Measurements from ENCODE around the gene ZNF492. TPM values are rescaled to one million over a fixed set of nuclear protein-coding genes. Genes with fewer than 3 reads are reported as not detected.

The ZNF492 gene
- total RNA-seq, 2 experiments from 2014 or later: not detected

DNA sequence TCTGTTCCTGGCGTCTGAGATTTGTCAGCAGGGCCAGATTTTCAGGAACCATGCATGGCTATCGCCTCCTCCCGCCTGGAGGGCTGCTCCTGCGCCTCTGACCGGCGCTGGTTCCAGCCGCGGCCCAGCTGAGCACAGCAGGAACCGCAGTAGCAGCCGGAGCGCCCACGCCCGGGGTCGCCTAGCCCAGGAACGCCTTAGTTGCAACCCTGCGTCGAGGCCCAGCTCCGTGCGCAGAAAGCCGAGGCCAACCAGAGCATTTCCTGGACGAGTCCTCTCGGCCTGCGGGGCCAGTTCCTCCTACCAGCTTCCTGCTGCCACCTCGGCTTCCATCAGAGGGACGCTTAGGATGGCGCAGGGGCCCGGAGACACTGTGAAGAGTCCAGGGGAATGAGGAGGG, 74.9 kb downstream of the ZNF492 start:
- intact Hi-C loops (cut with micrococcal nuclease; ENCODE audit: unreplicated experiment): no loop called here
- ChIA-PET CTCF (ENCODE audit: unreplicated experiment) (no interaction called here), POLR2A (no interaction called here)
- no peak overlapping the region for H3K4me2 ChIP-seq (ENCODE audit: low read length)
- H4K20me1 ChIP-seq (ENCODE audit: insufficient read depth, low read length): no peaks in the 10 kb centered on the region
- 0 out of 2 replicates have a peak, but pooled peaks cover 4% of the 10 kb centered on the region for H3K9me3 ChIP-seq (ENCODE audit: low read length)
- no peak overlapping the region for H2AFZ ChIP-seq (ENCODE audit: low read length)
- H3K4me1 ChIP-seq (ENCODE audit: insufficient read depth, low read length, poor library complexity, severe bottlenecking): no peaks in the 10 kb centered on the region
- no peak overlapping the region for H3K27ac ChIP-seq (ENCODE audit: low read depth, low read length, poor library complexity, severe bottlenecking)
- DNase-seq (ENCODE audit: low spot score): no peak
- BruUV-seq (replicated peaks): no TSS peak
- no peaks in the 10 kb centered on the region for H3K9me2 ChIP-seq (ENCODE audit: insufficient read depth, low read length)
- no peak for TF ChIP-seq EZH2phosphoT487 (IDR thresholded peaks at IDR 0.05; ENCODE audit: borderline replicate concordance, low read depth, low read length)
- TF ChIP-seq, protein P1, sequence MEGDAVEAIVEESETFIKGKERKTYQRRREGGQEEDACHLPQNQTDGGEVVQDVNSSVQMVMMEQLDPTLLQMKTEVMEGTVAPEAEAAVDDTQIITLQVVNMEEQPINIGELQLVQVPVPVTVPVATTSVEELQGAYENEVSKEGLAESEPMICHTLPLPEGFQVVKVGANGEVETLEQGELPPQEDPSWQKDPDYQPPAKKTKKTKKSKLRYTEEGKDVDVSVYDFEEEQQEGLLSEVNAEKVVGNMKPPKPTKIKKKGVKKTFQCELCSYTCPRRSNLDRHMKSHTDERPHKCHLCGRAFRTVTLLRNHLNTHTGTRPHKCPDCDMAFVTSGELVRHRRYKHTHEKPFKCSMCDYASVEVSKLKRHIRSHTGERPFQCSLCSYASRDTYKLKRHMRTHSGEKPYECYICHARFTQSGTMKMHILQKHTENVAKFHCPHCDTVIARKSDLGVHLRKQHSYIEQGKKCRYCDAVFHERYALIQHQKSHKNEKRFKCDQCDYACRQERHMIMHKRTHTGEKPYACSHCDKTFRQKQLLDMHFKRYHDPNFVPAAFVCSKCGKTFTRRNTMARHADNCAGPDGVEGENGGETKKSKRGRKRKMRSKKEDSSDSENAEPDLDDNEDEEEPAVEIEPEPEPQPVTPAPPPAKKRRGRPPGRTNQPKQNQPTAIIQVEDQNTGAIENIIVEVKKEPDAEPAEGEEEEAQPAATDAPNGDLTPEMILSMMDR (conservative IDR thresholded peaks at IDR 0.05; ENCODE audit: low read length): no peak
- H3K36me3 ChIP-seq (ENCODE audit: insufficient read depth, low read length): no peaks in the 10 kb centered on the region
- H3K4me3 ChIP-seq (ENCODE audit: low read depth, low read length, poor library complexity, severe bottlenecking): no peak overlapping the region
- H3K79me2 ChIP-seq (ENCODE audit: insufficient read depth, low read depth, low read length): no peaks in the 10 kb centered on the region

Small RNA genes lying within 50 kb of the gene (small RNA-seq; reads per million reads assigned to genes)
- not detected for gene AC011467.2

Other genes with a start within 250 kb of the ZNF492 start
- not detected in 2 replicates for gene ZNF98, start 212.0 kb upstream of the ZNF492 start, total RNA-seq (2014; rRNA removed; shearing (Covaris generic))
- not detected in 2 replicates for gene ZNF98, start 212.0 kb upstream of the ZNF492 start, total RNA-seq (2022)
- not detected in 2 replicates for gene ZNF99, start 149.8 kb downstream of the ZNF492 start, total RNA-seq (2014; rRNA removed; shearing (Covaris generic))
- gene ZNF99, start 149.8 kb downstream of the ZNF492 start, total RNA-seq (2022): not detected in 2 replicates
- gene ZNF723, start 198.0 kb downstream of the ZNF492 start, total RNA-seq (2014; rRNA removed; shearing (Covaris generic)): not detected in 2 replicates
- not detected in 2 replicates for gene ZNF723, start 198.0 kb downstream of the ZNF492 start, total RNA-seq (2022)